Neuron (in vitro differentiated cells): ENCODE data around the gene UTF1.

ENCODE experiments used
- H2AFZ ChIP-seq: one replicate; pipeline ENCODE4 v1.6.1; 2013; ENCODE audit warnings: low read depth, mild to moderate bottlenecking, inconsistent platforms, low read length, moderate library complexity
- H3K27me3 ChIP-seq: one replicate; pipeline ENCODE4 v1.6.1; 2013; ENCODE audit warnings: low read length; ENCODE audit not compliant: insufficient read depth
- H3K36me3 ChIP-seq: one replicate; pipeline ENCODE4 v1.6.1; 2013; ENCODE audit warnings: low read length; ENCODE audit not compliant: insufficient read depth
- H3K4me1 ChIP-seq: one replicate; pipeline ENCODE4 v1.6.1; 2013; ENCODE audit warnings: low read length; ENCODE audit not compliant: insufficient read depth
- H3K4me3 ChIP-seq: 2 replicates; pipeline ENCODE4 v1.5.1; 2013; ENCODE audit warnings: mild to moderate bottlenecking, low read length, moderate library complexity
- H3K9me3 ChIP-seq: one replicate; pipeline ENCODE4 v1.6.1; 2013; ENCODE audit warnings: low read length

The UTF1 gene

DNA sequence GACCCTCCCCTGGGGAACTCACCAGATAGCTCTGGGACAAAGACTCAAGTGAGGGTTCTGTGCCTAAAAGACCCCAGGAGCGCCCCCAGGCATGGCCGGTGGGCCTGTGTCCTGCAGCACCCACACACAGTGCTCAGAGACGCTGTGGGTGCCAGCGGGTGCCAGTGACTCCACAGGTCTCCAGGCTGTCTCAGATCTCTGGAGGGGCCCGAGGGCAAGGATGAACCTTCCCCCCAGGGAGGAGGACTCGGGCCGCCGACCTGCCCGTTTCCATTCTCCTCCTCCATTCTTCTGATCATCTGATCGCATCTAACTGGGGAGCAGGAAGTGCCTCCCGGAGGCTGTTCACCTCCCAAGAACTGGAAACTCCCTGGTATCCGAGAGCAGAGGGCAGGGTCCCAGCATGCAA lies 45.7 kb downstream of the UTF1 start:
- no peaks in the 10 kb centered on the region for H3K27me3 ChIP-seq
- H3K36me3 ChIP-seq: peaks cover 17% of the 10 kb centered on the region
- no peak overlapping the region for H3K4me3 ChIP-seq

GRCh38 chr10:133276100-133276434 lies 46.0 kb downstream of the UTF1 start:
- Histone ChIP-seq H3K9me3 (no peaks in the 10 kb centered on the region), H3K4me3 (no peak overlapping the region), H3K27me3 (no peaks in the 10 kb centered on the region), H3K36me3 (peaks cover 18% of the 10 kb centered on the region), H2AFZ (no peak overlapping the region), H3K4me1 (peaks cover 13% of the 10 kb centered on the region)

More for the DNA sequence above, 45.7 kb downstream of the UTF1 start:
- H3K4me1 ChIP-seq: peaks cover 13% of the 10 kb centered on the region
- H2AFZ ChIP-seq: no peak overlapping the region
- no peaks in the 10 kb centered on the region for H3K9me3 ChIP-seq

GRCh38 chr10:133276435-133277201 lies 46.6 kb downstream of the UTF1 start, which contains the start of gene ADAM8:
TSS of gene ADAM8 (minus strand) at chr10:133276868. CDS start at chr10:133276817, 51 bp downstream.
- Histone ChIP-seq H2AFZ (no peak within 1 kb of the TSS), H3K4me1 (peaks cover 13% of the 10 kb centered on the region), H3K9me3 (no peaks in the 10 kb centered on the region), H3K27me3 (no peaks in the 10 kb centered on the region), H3K4me3 (no peak within 1 kb of the TSS), H3K36me3 (peaks cover 22% of the 10 kb centered on the region)

- H2AFZ ChIP-seq: no peak overlapping the region
- peaks cover 13% of the 10 kb centered on the region for H3K4me1 ChIP-seq
Observed at GRCh38 chr10:133277277-133277992, 47.4 kb downstream of the UTF1 start.

GRCh38 chr10:133277993-133278576 lies 48.1 kb downstream of the UTF1 start:
- H3K27me3 ChIP-seq: no peaks in the 10 kb centered on the region
- H3K4me1 ChIP-seq: peaks cover 13% of the 10 kb centered on the region
- no peaks in the 10 kb centered on the region for H3K9me3 ChIP-seq
- peaks cover 36% of the 10 kb centered on the region for H3K36me3 ChIP-seq
- no peak overlapping the region for H2AFZ ChIP-seq
- H3K4me3 ChIP-seq: no peak overlapping the region

More at GRCh38 chr10:133277277-133277992, 47.4 kb downstream of the UTF1 start:
- Histone ChIP-seq H3K36me3 (peaks cover 30% of the 10 kb centered on the region), H3K4me3 (no peak overlapping the region), H3K27me3 (no peaks in the 10 kb centered on the region), H3K9me3 (no peaks in the 10 kb centered on the region)

DNA sequence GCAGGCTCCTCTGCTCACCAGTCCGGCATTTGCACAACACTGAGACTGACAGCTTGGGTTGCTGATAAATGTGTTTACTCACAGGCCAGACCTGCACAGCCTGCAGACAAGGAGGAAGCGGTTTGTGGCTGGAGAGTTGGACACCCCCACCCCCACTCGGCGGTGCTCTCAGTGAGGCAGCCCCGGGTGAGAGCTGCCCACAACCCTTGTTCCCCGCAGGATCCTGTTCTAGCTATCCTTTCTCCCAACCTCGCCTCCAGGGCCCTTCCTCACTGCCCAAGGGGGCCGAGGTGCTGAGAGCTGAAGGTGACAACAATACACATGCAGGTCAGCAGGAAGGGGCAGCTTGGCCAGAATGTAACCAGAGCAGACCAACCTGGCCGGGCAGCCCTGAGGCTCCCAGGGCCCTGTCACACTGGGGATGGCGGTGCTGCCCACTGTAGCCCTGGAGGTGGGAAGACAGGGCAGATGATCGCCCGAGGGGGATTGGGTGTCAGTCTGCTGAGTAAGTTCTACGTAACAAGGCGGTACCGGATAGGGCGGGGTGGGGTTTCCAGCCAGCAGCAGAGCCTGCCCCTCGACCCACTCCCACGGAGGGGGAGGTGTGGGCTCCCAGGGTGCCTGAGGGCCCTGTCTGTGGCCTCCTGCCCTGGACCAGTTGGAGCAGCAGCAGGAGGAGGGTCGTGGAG lies 48.7 kb downstream of the UTF1 start:
- Histone ChIP-seq H2AFZ (no peak overlapping the region), H3K4me1 (peaks cover 13% of the 10 kb centered on the region), H3K36me3 (peaks cover 42% of the 10 kb centered on the region), H3K4me3 (no peak overlapping the region), H3K9me3 (no peaks in the 10 kb centered on the region), H3K27me3 (no peaks in the 10 kb centered on the region)

- no peak overlapping the region for H3K4me3 ChIP-seq
- H3K27me3 ChIP-seq: no peaks in the 10 kb centered on the region
- H3K9me3 ChIP-seq: no peaks in the 10 kb centered on the region
- peaks cover 51% of the 10 kb centered on the region for H3K36me3 ChIP-seq
- H3K4me1 ChIP-seq: peaks cover 13% of the 10 kb centered on the region
- H2AFZ ChIP-seq: no peak overlapping the region
Observed at GRCh38 chr10:133279326-133280226, 49.6 kb downstream of the UTF1 start.

- Histone ChIP-seq H2AFZ (no peak overlapping the region), H3K36me3 (peaks cover 60% of the 10 kb centered on the region), H3K9me3 (no peaks in the 10 kb centered on the region), H3K27me3 (no peaks in the 10 kb centered on the region), H3K4me1 (peaks cover 4% of the 10 kb centered on the region), H3K4me3 (no peak overlapping the region)
Observed at GRCh38 chr10:133280391-133281059, 50.5 kb downstream of the UTF1 start.

DNA sequence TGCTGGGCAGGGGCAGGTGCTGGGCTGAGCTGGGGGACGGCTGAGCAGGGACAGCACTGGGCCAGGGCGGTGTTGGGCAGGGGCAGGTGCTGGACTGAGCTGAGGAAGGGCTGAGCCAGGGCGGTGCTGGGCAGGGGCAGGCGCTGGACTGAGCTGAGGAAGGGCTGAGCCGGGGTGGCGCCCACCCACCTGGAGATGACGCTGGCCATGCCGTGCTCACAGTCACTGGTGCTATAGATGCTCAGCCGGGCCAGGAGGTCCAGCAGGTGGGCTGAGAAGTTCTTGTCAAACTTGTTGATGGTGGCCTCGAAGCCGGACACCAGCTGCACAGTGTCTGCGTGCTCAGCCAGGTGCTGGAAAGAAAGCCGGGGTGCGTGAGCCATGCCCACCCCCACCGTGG lies 51.1 kb downstream of the UTF1 start:
- H3K4me3 ChIP-seq: no peak overlapping the region

More for the DNA sequence above, 51.1 kb downstream of the UTF1 start:
- Histone ChIP-seq H3K9me3 (no peaks in the 10 kb centered on the region), H2AFZ (no peak overlapping the region), H3K27me3 (no peaks in the 10 kb centered on the region), H3K4me1 (no peaks in the 10 kb centered on the region), H3K36me3 (peaks cover 66% of the 10 kb centered on the region)
